ENCODE data around the gene CD46.

GRCh38 chr1:207841901-207842300, 90.0 kb downstream of the CD46 start:
- TF ChIP-seq POLR2AphosphoS5 (IDR thresholded peaks at IDR 0.05; ENCODE audit: low read depth, low read length) (no peak), TAF1 (IDR thresholded peaks at IDR 0.05; ENCODE audit: borderline replicate concordance, insufficient read depth, low read length) (no peak)
